Kidney (tissue), 14 donors: ENCODE measurements around the gene GLCE. TPM values are rescaled to one million over a fixed set of nuclear protein-coding genes. Genes with fewer than 3 reads are reported as not detected.

Experiments used
- DNase-seq, 5 donors: peaks; one replicate each; pipeline ENCODE4 v3.0.0-alpha.2; 2013 to 2020
- FAIRE-seq: peaks from 2 replicates; lab custom pipeline; 2012; peaks lifted over from hg19 to GRCh38; lab: Jason Lieb, UNC
- H3K27ac ChIP-seq, 2 donors: one replicate each; pipeline ENCODE4 v1.7.0; 2013; ENCODE audit warnings: low read depth in 2 of 2, low read length in 2 of 2, inconsistent platforms in 1 of 2
- H3K27me3 ChIP-seq: one replicate; pipeline ENCODE4 v1.7.1; 2013; ENCODE audit warnings: low read length, inconsistent platforms; ENCODE audit not compliant: control insufficient read depth, insufficient read depth
- H3K36me3 ChIP-seq, 3 donors: one replicate each; pipeline versions ENCODE4 v1.7.0 to v1.7.1; 2013; ENCODE audit warnings: low read length in 3 of 3, control low read depth in 1 of 3, inconsistent platforms in 1 of 3; ENCODE audit not compliant: insufficient read depth in 3 of 3, control insufficient read depth in 2 of 3
- H3K4me1 ChIP-seq, 3 donors: one replicate each; pipeline versions ENCODE4 v1.7.0 to v1.7.1; 2013; ENCODE audit warnings: low read length in 3 of 3, inconsistent platforms in 1 of 3, low read depth in 1 of 3; ENCODE audit not compliant: control insufficient read depth in 2 of 3, insufficient read depth in 2 of 3
- H3K4me3 ChIP-seq, 3 donors: one replicate each; pipeline versions ENCODE4 v1.7.0 to v1.8.1; 2013; ENCODE audit warnings: low read length in 3 of 3, control low read depth in 1 of 3, inconsistent platforms in 1 of 3
- H3K9ac ChIP-seq, 3 donors: one replicate each; pipeline versions ENCODE4 v1.7.0 to v1.7.1; 2013; ENCODE audit warnings: low read length in 3 of 3, control low read depth in 1 of 3, inconsistent platforms in 1 of 3
- H3K9me3 ChIP-seq, 3 donors: one replicate each; pipeline versions ENCODE4 v1.7.0 to v1.7.1; 2013; ENCODE audit warnings: low read length in 3 of 3, control low read depth in 1 of 3, inconsistent platforms in 1 of 3; ENCODE audit not compliant: control insufficient read depth in 2 of 3, insufficient read depth in 1 of 3
- intact Hi-C: fragments of 100-400 bp; cut with DNase I; formaldehyde crosslinking; loops from one replicate; pipeline ENCODE4 v1.11.1; 2022
- polyA plus RNA-seq: library from polyadenylated mRNA; stranded (reverse); fragments of 350-450 nt; fragmentation: Illumina TruSeq; extraction: RNeasy Lipid Tissue Mini Kit (QIAGEN cat#74804); gene quantifications from one replicate; pipeline ENCODE4 v1.2.3, GENCODE V29; 2014; ENCODE audit warnings: low read depth, low replicate concordance; ENCODE audit not compliant: insufficient read depth
- total RNA-seq: library from RNA; stranded (reverse); fragmentation: NEBNext Ultra II Directional; extraction: Animal tissue kit (Norgen Biotek cat#: 25700); gene quantifications from one replicate; pipeline ENCODE4 v1.2.1, GENCODE V29; 2021
- TF ChIP-seq, protein P1 (sequence below): IDR thresholded peaks from 3 replicates; pipeline ENCODE4 v1.5.1; 2012; ENCODE audit warnings: mild to moderate bottlenecking, moderate library complexity, borderline replicate concordance; ENCODE audit not compliant: insufficient read depth; ENCODE audit errors: extremely low read depth
- donor health status: control.
- donor health status: control.
- donor health status: control.
- donor health status: control.
- donor health status: control.
- donor health status: DM: yes; HTN: yes; CAD: no.
- donor health status: Normal renal cell carcinoma (clear cell type).

GLCE gene
- total and polyA plus RNA-seq, 2 donors from 2014 or later, result 14.9 to 18.0 TPM

DNA sequence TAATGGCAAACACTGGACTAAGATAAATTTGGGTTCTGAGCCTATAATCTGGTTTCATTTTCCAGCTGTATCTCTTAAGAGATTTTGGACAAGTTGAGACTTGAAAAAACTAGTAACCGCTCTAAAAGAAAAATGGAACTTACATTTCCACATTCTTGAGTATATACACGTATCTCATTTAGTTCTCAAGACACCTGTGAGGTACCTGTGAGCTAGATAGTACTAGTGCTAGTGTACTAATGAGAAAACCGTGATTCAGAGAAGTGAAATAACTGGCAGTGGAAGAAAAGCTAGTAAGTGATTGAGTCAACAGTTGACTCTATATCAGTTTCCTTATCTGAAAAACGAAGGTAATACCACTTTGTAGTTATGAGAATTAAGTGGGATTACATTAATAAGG lies 76.1 kb downstream of the GLCE start:
- TF ChIP-seq, protein P1, sequence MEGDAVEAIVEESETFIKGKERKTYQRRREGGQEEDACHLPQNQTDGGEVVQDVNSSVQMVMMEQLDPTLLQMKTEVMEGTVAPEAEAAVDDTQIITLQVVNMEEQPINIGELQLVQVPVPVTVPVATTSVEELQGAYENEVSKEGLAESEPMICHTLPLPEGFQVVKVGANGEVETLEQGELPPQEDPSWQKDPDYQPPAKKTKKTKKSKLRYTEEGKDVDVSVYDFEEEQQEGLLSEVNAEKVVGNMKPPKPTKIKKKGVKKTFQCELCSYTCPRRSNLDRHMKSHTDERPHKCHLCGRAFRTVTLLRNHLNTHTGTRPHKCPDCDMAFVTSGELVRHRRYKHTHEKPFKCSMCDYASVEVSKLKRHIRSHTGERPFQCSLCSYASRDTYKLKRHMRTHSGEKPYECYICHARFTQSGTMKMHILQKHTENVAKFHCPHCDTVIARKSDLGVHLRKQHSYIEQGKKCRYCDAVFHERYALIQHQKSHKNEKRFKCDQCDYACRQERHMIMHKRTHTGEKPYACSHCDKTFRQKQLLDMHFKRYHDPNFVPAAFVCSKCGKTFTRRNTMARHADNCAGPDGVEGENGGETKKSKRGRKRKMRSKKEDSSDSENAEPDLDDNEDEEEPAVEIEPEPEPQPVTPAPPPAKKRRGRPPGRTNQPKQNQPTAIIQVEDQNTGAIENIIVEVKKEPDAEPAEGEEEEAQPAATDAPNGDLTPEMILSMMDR, result no peak
- Histone ChIP-seq H3K9ac (no peak overlapping the region), H3K4me3 (no peak overlapping the region), H3K36me3 (no peaks in the 10 kb centered on the region), H3K27me3 (no peaks in the 10 kb centered on the region), H3K27ac (no peak overlapping the region), H3K4me1 (no peaks in the 10 kb centered on the region), H3K9me3 (no peaks in the 10 kb centered on the region)
- no peak for FAIRE-seq
- intact Hi-C loops, result no loop called here
- DNase-seq, result no peak

DNA sequence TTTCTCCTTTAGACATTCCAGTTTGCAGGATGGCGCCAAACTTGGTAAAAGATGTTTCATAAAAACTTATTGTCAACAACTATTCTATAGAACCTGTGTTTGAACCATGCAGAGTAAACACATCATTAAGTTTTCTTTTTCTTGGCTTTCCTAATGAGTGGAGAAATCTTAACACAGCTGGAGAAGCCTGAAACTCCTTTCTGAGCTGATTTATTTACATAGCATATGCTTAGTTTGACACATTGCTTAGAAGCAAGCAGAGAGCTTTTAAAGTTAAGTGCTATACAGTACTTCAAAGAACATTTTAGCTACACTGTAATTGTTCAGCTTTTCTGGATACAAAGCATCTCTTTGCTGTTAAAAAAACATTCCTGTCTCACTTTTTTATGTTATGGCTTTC lies 77.3 kb downstream of the GLCE start:
- Histone ChIP-seq H3K27me3 (no peaks in the 10 kb centered on the region), H3K36me3 (no peaks in the 10 kb centered on the region), H3K4me3 (no peak overlapping the region), H3K27ac (no peak overlapping the region), H3K4me1 (no peaks in the 10 kb centered on the region), H3K9me3 (no peaks in the 10 kb centered on the region), H3K9ac (no peak overlapping the region)
- intact Hi-C loops, result no loop called here
- peak in 2 of 5 donors; percentile 7 to 42 for DNase-seq
- TF ChIP-seq, protein P1, result no peak
- FAIRE-seq, result no peak

DNA sequence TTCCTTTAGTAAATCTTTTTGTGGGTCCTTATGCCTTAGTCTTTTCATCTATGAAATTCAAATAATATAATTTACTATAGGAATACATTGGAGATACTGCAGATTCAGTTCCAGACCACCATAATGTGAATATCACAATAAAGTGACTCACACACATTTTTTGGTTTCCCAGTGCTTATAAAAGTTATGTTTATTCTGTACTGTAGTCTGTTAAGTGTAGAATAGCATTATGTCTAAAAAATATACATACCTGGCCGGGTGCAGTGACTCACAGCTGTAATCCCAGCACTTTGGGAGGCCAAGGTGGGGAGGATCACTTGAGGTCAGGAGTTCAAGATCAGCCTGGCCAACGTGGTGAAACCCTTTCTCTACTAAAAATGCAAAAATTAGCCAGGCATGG lies 84.4 kb downstream of the GLCE start:
- Histone ChIP-seq H3K4me1 (peaks cover 0 to 3% (median 0%) of the 10 kb centered on the region in 3 donors), H3K27ac (no peak overlapping the region), H3K27me3 (no peaks in the 10 kb centered on the region), H3K9ac (no peak overlapping the region), H3K9me3 (no peaks in the 10 kb centered on the region), H3K36me3 (no peaks in the 10 kb centered on the region), H3K4me3 (no peak overlapping the region)
- FAIRE-seq (no peak), DNase-seq (no peak)
- TF ChIP-seq, protein P1, result no peak
- intact Hi-C loops, result no loop called here

DNA sequence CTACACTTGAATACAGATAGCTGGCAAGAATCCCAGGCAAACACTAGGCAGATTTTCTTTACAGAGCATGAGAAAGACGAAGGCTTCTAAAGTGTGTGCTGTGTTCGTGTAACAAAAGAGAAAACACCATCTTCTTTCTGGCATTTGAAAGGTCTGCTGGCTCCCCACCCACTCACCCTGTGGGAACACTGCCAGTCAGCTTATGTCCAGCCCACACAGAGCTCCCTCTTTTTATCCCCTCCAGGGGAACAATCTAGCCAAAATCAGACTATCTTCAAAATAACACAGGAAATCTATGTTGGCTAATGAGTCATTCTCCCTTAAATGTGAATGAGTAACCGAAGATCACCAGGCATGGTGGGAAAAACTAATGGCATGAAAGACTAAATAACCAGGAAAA lies 92.7 kb downstream of the GLCE start:
- no peak overlapping the region for H3K9ac ChIP-seq
- no peak overlapping the region for H3K4me3 ChIP-seq
- peaks cover 0 to 3% (median 0%) of the 10 kb centered on the region in 3 donors for H3K4me1 ChIP-seq
- no peak overlapping the region for H3K27ac ChIP-seq
- TF ChIP-seq, protein P1, result no peak
- no peaks in the 10 kb centered on the region for H3K27me3 ChIP-seq
- no peak for DNase-seq
- no peak for FAIRE-seq
- no peaks in the 10 kb centered on the region for H3K36me3 ChIP-seq
- intact Hi-C loops, result no loop called here
- no peaks in the 10 kb centered on the region for H3K9me3 ChIP-seq
